Measurements from ENCODE around the gene SUV39H1.

SUV39H1 gene

GRCh38 chrX:48726596-48726995 lies 30.1 kb downstream of the SUV39H1 start:
- Histone ChIP-seq H3K27me3 (peaks cover 73 to 96% (median 89%) of the 10 kb centered on the region in 11 experiments), H3K9me3 (replicated peaks in 1 of 11) (peaks cover 0 to 17% (median 0%) of the 10 kb centered on the region in 11 experiments; a peak in 4 of 22 replicates), H3K4me2 (no peak overlapping the region), H3K36me3 (no peaks in the 10 kb centered on the region), H3K9ac (no peak overlapping the region), H3K4me1 (no peaks in the 10 kb centered on the region), H3K27ac (no peak overlapping the region), H3K4me3 (no peak overlapping the region), H4K20me1 (no peaks in the 10 kb centered on the region; a peak in 4 of 22 replicates)
- no peak for TF ChIP-seq Cebpa-rat (IDR thresholded peaks at IDR 0.05)

GRCh38 chrX:48728653-48729052 lies 32.1 kb downstream of the SUV39H1 start:
- H3K9ac ChIP-seq = no peak overlapping the region
- peaks cover 0 to 17% (median 0%) of the 10 kb centered on the region in 11 experiments; a peak in 3 of 22 replicates for H3K9me3 ChIP-seq (replicated peaks in 1 of 11)
- H3K27ac ChIP-seq = no peak overlapping the region
- TF ChIP-seq Cebpa-rat (IDR thresholded peaks at IDR 0.05) = no peak
- no peaks in the 10 kb centered on the region; a peak in 3 of 22 replicates for H4K20me1 ChIP-seq
- H3K4me1 ChIP-seq = no peaks in the 10 kb centered on the region
- peaks cover 79 to 98% (median 94%) of the 10 kb centered on the region in 11 experiments for H3K27me3 ChIP-seq
- H3K36me3 ChIP-seq = no peaks in the 10 kb centered on the region
- H3K4me2 ChIP-seq = no peak overlapping the region
- no peak overlapping the region for H3K4me3 ChIP-seq

- H3K27me3 ChIP-seq = peaks cover 47 to 94% (median 84%) of the 10 kb centered on the region in 11 experiments
- peaks cover 5 to 12% (median 7%) of the 10 kb centered on the region in 10 experiments; a peak in 10 of 20 replicates for H3K4me1 ChIP-seq
- peak overlapping the region in 5 of 10 experiments; percentile 33 to 67 (median 45); a peak in 11 of 20 replicates for H3K4me3 ChIP-seq
- peak overlapping the region in 1 of 11 experiments; percentile 83; a peak in 1 of 22 replicates for H3K27ac ChIP-seq
- no peaks in the 10 kb centered on the region; a peak in 2 of 22 replicates for H4K20me1 ChIP-seq
- peak overlapping the region; percentile 6 to 58 (median 32); a peak in 17 of 22 replicates for H3K4me2 ChIP-seq
- H3K36me3 ChIP-seq = no peaks in the 10 kb centered on the region
- H3K9ac ChIP-seq = no peak overlapping the region
- H3K9me3 ChIP-seq (replicated peaks in 1 of 11) = no peaks in the 10 kb centered on the region
- no peak for TF ChIP-seq Cebpa-rat (IDR thresholded peaks at IDR 0.05)
Measured at GRCh38 chrX:48736303-48736702, 39.8 kb downstream of the SUV39H1 start.

- Histone ChIP-seq H3K4me1 (peaks cover 5 to 12% (median 7%) of the 10 kb centered on the region in 10 experiments; a peak in 10 of 20 replicates), H3K9me3 (replicated peaks in 1 of 11) (peaks cover 0 to 3% (median 0%) of the 10 kb centered on the region in 11 experiments; a peak in 1 of 22 replicates), H3K36me3 (no peaks in the 10 kb centered on the region), H4K20me1 (no peaks in the 10 kb centered on the region; a peak in 2 of 22 replicates), H3K27ac (peak overlapping the region in 7 of 11 experiments; percentile 29 to 92 (median 88); a peak in 11 of 22 replicates), H3K27me3 (peaks cover 47 to 94% (median 84%) of the 10 kb centered on the region in 11 experiments), H3K9ac (peak overlapping the region in 4 of 11 experiments; percentile 30 to 87 (median 82); a peak in 5 of 22 replicates), H3K4me3 (peak overlapping the region; percentile 20 to 70 (median 56); a peak in 18 of 20 replicates), H3K4me2 (peak overlapping the region; percentile 6 to 58 (median 32); a peak in 18 of 22 replicates)
- no peak for TF ChIP-seq Cebpa-rat (IDR thresholded peaks at IDR 0.05)
Measured at GRCh38 chrX:48736878-48737212, 40.3 kb downstream of the SUV39H1 start.

GRCh38 chrX:48737213-48737938 lies 40.8 kb downstream of the SUV39H1 start:
- H3K4me3 ChIP-seq = peak overlapping the region; percentile 54 to 70 (median 62)
- H3K27ac ChIP-seq = peak overlapping the region; percentile 83 to 92 (median 88)
- peak overlapping the region; percentile 62 to 88 (median 70) for H3K4me2 ChIP-seq
- H4K20me1 ChIP-seq = no peaks in the 10 kb centered on the region; a peak in 2 of 22 replicates
- H3K9ac ChIP-seq = peak overlapping the region; percentile 81 to 90 (median 84)
- H3K36me3 ChIP-seq = no peaks in the 10 kb centered on the region
- no peak for TF ChIP-seq Cebpa-rat (IDR thresholded peaks at IDR 0.05)
- peaks cover 5 to 12% (median 7%) of the 10 kb centered on the region in 10 experiments; a peak in 10 of 20 replicates for H3K4me1 ChIP-seq
- H3K27me3 ChIP-seq = peaks cover 47 to 94% (median 84%) of the 10 kb centered on the region in 11 experiments
- peaks cover 0 to 6% (median 0%) of the 10 kb centered on the region in 11 experiments; a peak in 1 of 22 replicates for H3K9me3 ChIP-seq (replicated peaks in 1 of 11)

GRCh38 chrX:48737940-48738339 lies 41.4 kb downstream of the SUV39H1 start:
- Histone ChIP-seq H3K27ac (peak overlapping the region; percentile 83 to 92 (median 88)), H3K4me3 (peak overlapping the region; percentile 54 to 70 (median 62)), H3K4me2 (peak overlapping the region; percentile 62 to 88 (median 70)), H4K20me1 (no peaks in the 10 kb centered on the region; a peak in 2 of 22 replicates), H3K9me3 (replicated peaks in 1 of 11) (peaks cover 0 to 6% (median 0%) of the 10 kb centered on the region in 11 experiments; a peak in 1 of 22 replicates), H3K4me1 (peaks cover 5 to 12% (median 7%) of the 10 kb centered on the region in 10 experiments; a peak in 10 of 20 replicates), H3K27me3 (peaks cover 47 to 96% (median 84%) of the 10 kb centered on the region in 11 experiments), H3K9ac (peak overlapping the region; percentile 81 to 90 (median 84)), H3K36me3 (no peaks in the 10 kb centered on the region)
- TF ChIP-seq Cebpa-rat (IDR thresholded peaks at IDR 0.05) = no peak

GRCh38 chrX:48741834-48742233 lies 45.3 kb downstream of the SUV39H1 start:
- peaks cover 0 to 6% (median 0%) of the 10 kb centered on the region in 11 experiments; a peak in 1 of 22 replicates for H3K9me3 ChIP-seq (replicated peaks in 1 of 11)

GRCh38 chrX:48745222-48745621 lies 48.7 kb downstream of the SUV39H1 start:
- Histone ChIP-seq H3K27me3 (peaks cover 27 to 92% (median 60%) of the 10 kb centered on the region in 11 experiments), H3K4me3 (no peak overlapping the region), H3K9ac (no peak overlapping the region), H3K4me1 (peaks cover 0 to 6% (median 0%) of the 10 kb centered on the region in 10 experiments; a peak in 4 of 20 replicates), H3K27ac (no peak overlapping the region), H3K36me3 (no peaks in the 10 kb centered on the region), H4K20me1 (no peaks in the 10 kb centered on the region), H3K4me2 (no peak overlapping the region), H3K9me3 (replicated peaks in 1 of 11) (peaks cover 0 to 6% (median 0%) of the 10 kb centered on the region in 11 experiments; a peak in 1 of 22 replicates)
- no peak for TF ChIP-seq Cebpa-rat (IDR thresholded peaks at IDR 0.05)

More at GRCh38 chrX:48741834-48742233, 45.3 kb downstream of the SUV39H1 start:
- Histone ChIP-seq H3K4me1 (peaks cover 5 to 9% (median 7%) of the 10 kb centered on the region in 10 experiments; a peak in 10 of 20 replicates), H3K27me3 (peaks cover 32 to 94% (median 80%) of the 10 kb centered on the region in 11 experiments), H4K20me1 (no peaks in the 10 kb centered on the region), H3K9ac (no peak overlapping the region), H3K4me3 (no peak overlapping the region), H3K4me2 (no peak overlapping the region), H3K36me3 (no peaks in the 10 kb centered on the region), H3K27ac (no peak overlapping the region)
- TF ChIP-seq Cebpa-rat (IDR thresholded peaks at IDR 0.05) = no peak
